Suprapubic skin (tissue), 4 donors: ENCODE measurements around the gene DDX27. TPM values are rescaled to one million over a fixed set of nuclear protein-coding genes. Genes with fewer than 3 reads are reported as not detected.
"Not testable (repeated sequence)": the region's sequence is repeated elsewhere in the genome, so short reads cannot be mapped to it uniquely, and the experiment has no call there.

Experiments used
- DNase-seq, 2 donors: peaks; one replicate each; pipeline ENCODE4 v3.0.0-alpha.2; 2019; ENCODE audit warnings: low spot score in 2 of 2
- H3K27ac ChIP-seq: fragments of 200-600 bp; sonication (generic); one replicate; pipeline ENCODE4 v1.5.1; 2019
- H3K27me3 ChIP-seq: fragments of 200-600 bp; sonication (generic); one replicate; pipeline ENCODE4 v1.5.1; 2019
- H3K36me3 ChIP-seq: fragments of 200-600 bp; sonication (generic); one replicate; pipeline ENCODE4 v1.5.1; 2019
- H3K4me1 ChIP-seq: fragments of 200-600 bp; sonication (generic); one replicate; pipeline ENCODE4 v1.5.1; 2019
- H3K4me3 ChIP-seq: fragments of 200-600 bp; sonication (generic); one replicate; pipeline ENCODE4 v1.5.1; 2019; ENCODE audit warnings: mild to moderate bottlenecking
- H3K9me3 ChIP-seq: fragments of 200-600 bp; sonication (generic); one replicate; pipeline ENCODE4 v1.5.1; 2019
- EP300 ChIP-seq: sonication (generic); formaldehyde crosslinking; IDR thresholded peaks from one replicate; pipeline ENCODE4 v1.6.1; 2017; ENCODE audit warnings: antibody characterized with exemption
- POLR2A ChIP-seq, 2 donors: fragments of 450-650 bp; IDR thresholded peaks; one replicate each; pipeline ENCODE4 v1.6.1; 2017; ENCODE audit warnings: antibody characterized with exemption in 2 of 2, mild to moderate bottlenecking in 2 of 2, moderate library complexity in 2 of 2
- POLR2AphosphoS5 ChIP-seq, 3 donors: sonication (generic); formaldehyde crosslinking; IDR thresholded peaks; one replicate each; pipeline ENCODE4 v1.6.1; 2017; ENCODE audit warnings: antibody characterized with exemption in 3 of 3
- WGBS: methylation state at CpG from one replicate; pipeline ENCODE4 v1.1.5; 2018; 5-methylcytosine and 5-hydroxymethylcytosine counted together
- total RNA-seq, 4 donors: library from RNA; depleted of rRNA; stranded (reverse); fragments of >200 nt; gene quantifications; one replicate each; pipeline ENCODE4 v1.1.0, GENCODE V29; 2016
- TF ChIP-seq, protein P1 (sequence below), 2 donors: fragments of 200-600 bp in 1 of 2; fragments of 450-650 bp in 1 of 2; sonication (generic) in 1 of 2; IDR thresholded peaks; one replicate each; pipeline ENCODE4 v1.5.1; 2016 to 2019; ENCODE audit warnings: antibody characterized with exemption in 2 of 2, mild to moderate bottlenecking in 1 of 2, moderate library complexity in 1 of 2

The DDX27 gene
- total RNA-seq, 4 donors from 2014 or later, result 29.3 to 49.5 (median 38.0) TPM

GRCh38 chr20:49174183-49174582, 45.0 kb upstream of the DDX27 start:
- TF ChIP-seq EP300 (no peak), POLR2AphosphoS5 (IDR thresholded peaks at IDR 0.05) (no peak), POLR2A (IDR thresholded peaks at IDR 0.05) (no peak)
- TF ChIP-seq, protein P1, sequence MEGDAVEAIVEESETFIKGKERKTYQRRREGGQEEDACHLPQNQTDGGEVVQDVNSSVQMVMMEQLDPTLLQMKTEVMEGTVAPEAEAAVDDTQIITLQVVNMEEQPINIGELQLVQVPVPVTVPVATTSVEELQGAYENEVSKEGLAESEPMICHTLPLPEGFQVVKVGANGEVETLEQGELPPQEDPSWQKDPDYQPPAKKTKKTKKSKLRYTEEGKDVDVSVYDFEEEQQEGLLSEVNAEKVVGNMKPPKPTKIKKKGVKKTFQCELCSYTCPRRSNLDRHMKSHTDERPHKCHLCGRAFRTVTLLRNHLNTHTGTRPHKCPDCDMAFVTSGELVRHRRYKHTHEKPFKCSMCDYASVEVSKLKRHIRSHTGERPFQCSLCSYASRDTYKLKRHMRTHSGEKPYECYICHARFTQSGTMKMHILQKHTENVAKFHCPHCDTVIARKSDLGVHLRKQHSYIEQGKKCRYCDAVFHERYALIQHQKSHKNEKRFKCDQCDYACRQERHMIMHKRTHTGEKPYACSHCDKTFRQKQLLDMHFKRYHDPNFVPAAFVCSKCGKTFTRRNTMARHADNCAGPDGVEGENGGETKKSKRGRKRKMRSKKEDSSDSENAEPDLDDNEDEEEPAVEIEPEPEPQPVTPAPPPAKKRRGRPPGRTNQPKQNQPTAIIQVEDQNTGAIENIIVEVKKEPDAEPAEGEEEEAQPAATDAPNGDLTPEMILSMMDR (IDR thresholded peaks at IDR 0.05), result no peak
- no peak for DNase-seq

DNA sequence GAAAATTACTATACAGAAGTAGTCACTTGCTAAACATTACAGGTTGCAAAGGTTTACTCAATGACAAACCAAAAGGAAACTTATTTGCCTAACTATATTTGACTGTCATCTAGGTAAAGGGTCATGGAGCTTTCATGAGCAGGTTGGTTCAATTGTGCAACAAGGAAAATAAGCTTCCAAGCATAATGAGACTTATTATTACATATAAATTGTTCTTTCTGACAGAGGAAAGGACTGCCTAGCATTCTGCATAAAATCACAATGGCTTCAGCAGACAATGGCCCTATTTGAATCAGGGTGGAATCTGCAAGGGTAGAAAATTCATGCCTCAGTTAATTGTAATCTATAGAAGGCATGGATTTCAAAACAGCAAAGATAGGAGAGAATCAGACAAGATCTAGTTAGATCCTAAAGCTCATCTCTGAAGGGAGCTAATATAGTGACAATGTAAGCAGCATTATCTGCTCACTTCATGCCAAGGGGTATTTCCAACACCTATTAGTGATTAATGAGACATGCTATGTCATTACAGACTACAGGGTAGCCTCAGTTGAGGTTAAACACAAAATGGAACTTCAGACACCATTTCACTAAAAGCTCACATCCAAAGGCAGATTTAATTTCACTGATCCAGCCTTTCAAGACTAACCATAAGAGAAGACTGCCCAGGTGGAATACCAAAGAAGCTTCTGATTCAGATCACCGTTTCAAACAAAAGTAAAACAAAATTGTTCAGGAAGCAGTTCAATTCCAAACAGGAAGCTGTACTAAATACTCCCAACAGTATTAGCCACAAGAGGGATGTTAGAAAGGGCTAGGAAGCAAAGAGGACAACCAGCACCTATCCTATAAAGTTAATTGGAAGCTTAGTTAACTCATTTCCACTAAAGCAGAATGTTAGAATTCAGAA, 39.6 kb upstream of the DDX27 start:
- Histone ChIP-seq H3K9me3 (no peaks in the 10 kb centered on the region), H3K4me1 (peaks cover 29% of the 10 kb centered on the region), H3K27ac (peak overlapping the region; percentile 29), H3K4me3 (no peak overlapping the region), H3K27me3 (no peaks in the 10 kb centered on the region), H3K36me3 (peaks cover 8% of the 10 kb centered on the region)
- DNase-seq, result no peak
- TF ChIP-seq, protein P1 (IDR thresholded peaks at IDR 0.05), result no peak
- TF ChIP-seq EP300, result no peak
- no peak for TF ChIP-seq POLR2A (IDR thresholded peaks at IDR 0.05)
- TF ChIP-seq POLR2AphosphoS5 (IDR thresholded peaks at IDR 0.05), result no peak
- WGBS, result 16% methylated on average over 1 of the region's 1 CpG

More at GRCh38 chr20:49174183-49174582, 45.0 kb upstream of the DDX27 start:
- Histone ChIP-seq H3K9me3 (no peaks in the 10 kb centered on the region), H3K36me3 (peaks cover 12% of the 10 kb centered on the region), H3K4me3 (no peak overlapping the region), H3K27ac (no peak overlapping the region), H3K4me1 (peaks cover 7% of the 10 kb centered on the region), H3K27me3 (no peaks in the 10 kb centered on the region)
- WGBS, result 94% methylated on average over 5 of the region's 6 CpGs

GRCh38 chr20:49181265-49181877, 37.8 kb upstream of the DDX27 start:
- DNase-seq, result no peak
- peaks cover 8% of the 10 kb centered on the region for H3K36me3 ChIP-seq
- no peak for TF ChIP-seq EP300
- no peak for TF ChIP-seq POLR2A (IDR thresholded peaks at IDR 0.05)
- TF ChIP-seq, protein P1 (IDR thresholded peaks at IDR 0.05), result no peak
- TF ChIP-seq POLR2AphosphoS5 (IDR thresholded peaks at IDR 0.05), result no peak
- 85% methylated on average over 8 of the region's 8 CpGs for WGBS
- no peak overlapping the region for H3K27ac ChIP-seq
- no peaks in the 10 kb centered on the region for H3K27me3 ChIP-seq
- H3K4me3 ChIP-seq, result no peak overlapping the region
- peaks cover 33% of the 10 kb centered on the region for H3K4me1 ChIP-seq
- H3K9me3 ChIP-seq, result no peaks in the 10 kb centered on the region

- H3K9me3 ChIP-seq, result no peaks in the 10 kb centered on the region
- 100% methylated on average over 3 of the region's 3 CpGs for WGBS
- peaks cover 45% of the 10 kb centered on the region for H3K4me1 ChIP-seq
- no peaks in the 10 kb centered on the region for H3K36me3 ChIP-seq
- no peak for TF ChIP-seq POLR2A (IDR thresholded peaks at IDR 0.05)
- TF ChIP-seq EP300, result no peak
- TF ChIP-seq, protein P1 (IDR thresholded peaks at IDR 0.05), result no peak
- no peak for TF ChIP-seq POLR2AphosphoS5 (IDR thresholded peaks at IDR 0.05)
- no peaks in the 10 kb centered on the region for H3K27me3 ChIP-seq
- DNase-seq, result no peak
- no peak overlapping the region for H3K27ac ChIP-seq
- H3K4me3 ChIP-seq, result no peak overlapping the region
Measured at GRCh38 chr20:49183444-49183843, 35.8 kb upstream of the DDX27 start.

- not testable (repeated sequence) for DNase-seq, H3K36me3 ChIP-seq, H3K27ac ChIP-seq, H3K4me3 ChIP-seq, H3K27me3 ChIP-seq, H3K9me3 ChIP-seq
- 91% methylated on average over 5 of the region's 5 CpGs for WGBS
- H3K4me1 ChIP-seq, result peaks cover 47% of the 10 kb centered on the region
Measured at GRCh38 chr20:49184084-49184501, 35.1 kb upstream of the DDX27 start.
